Mesendoderm (in vitro differentiated cells): ENCODE measurements around the gene LTBP4.
"Not testable (repeated sequence)": the region's sequence is repeated elsewhere in the genome, so short reads cannot be mapped to it uniquely, and the experiment has no call there.

Source experiments
- DNase-seq: peaks from one replicate; pipeline ENCODE4 v3.0.0; 2013
- H2AK5ac ChIP-seq: 2 replicates; pipeline ENCODE4 v1.6.1; 2013; ENCODE audit warnings: low read length, inconsistent platforms
- H2BK120ac ChIP-seq: 2 replicates; pipeline ENCODE4 v1.6.1; 2013; ENCODE audit warnings: low read depth, mild to moderate bottlenecking, low read length, moderate library complexity, mixed read lengths
- H2BK15ac ChIP-seq: replicated peaks from 2 replicates; pipeline ENCODE4 v1.6.1; 2013; ENCODE audit warnings: low read depth, mild to moderate bottlenecking, moderate library complexity
- H2BK5ac ChIP-seq: 2 replicates; pipeline ENCODE4 v1.6.1; 2013; ENCODE audit warnings: low read length, inconsistent platforms
- H3K18ac ChIP-seq: 2 replicates; pipeline ENCODE4 v1.6.1; 2013; ENCODE audit warnings: mild to moderate bottlenecking, low read length, mixed read lengths
- H3K23ac ChIP-seq: one replicate; pipeline ENCODE4 v1.6.1; 2013; ENCODE audit warnings: low read length
- H3K27ac ChIP-seq: 2 replicates; pipeline ENCODE4 v1.5.1; 2013; ENCODE audit warnings: low read depth, mild to moderate bottlenecking, inconsistent platforms, low read length, moderate library complexity
- H3K27me3 ChIP-seq: 2 replicates; pipeline ENCODE4 v1.6.1; 2013; ENCODE audit warnings: low read length, control low read depth, mild to moderate bottlenecking, inconsistent platforms; ENCODE audit not compliant: insufficient read depth, poor library complexity
- H3K36me3 ChIP-seq: 2 replicates; pipeline ENCODE4 v1.6.1; 2013; ENCODE audit warnings: low read length, inconsistent platforms; ENCODE audit not compliant: control insufficient read depth, insufficient read depth
- H3K4ac ChIP-seq: one replicate; pipeline ENCODE4 v1.6.1; 2013; ENCODE audit warnings: low read depth, mild to moderate bottlenecking, low read length, moderate library complexity
- H3K4me1 ChIP-seq: 2 replicates; pipeline ENCODE4 v1.6.1; 2013; ENCODE audit warnings: low read depth, low read length, inconsistent platforms; ENCODE audit not compliant: control insufficient read depth
- H3K4me2 ChIP-seq: 2 replicates; pipeline ENCODE4 v1.6.1; 2013; ENCODE audit warnings: low read length
- H3K4me3 ChIP-seq: 2 replicates; pipeline ENCODE4 v1.5.1; 2013; ENCODE audit warnings: mild to moderate bottlenecking, low read length
- H3K56ac ChIP-seq: one replicate; pipeline ENCODE4 v1.6.1; 2013; ENCODE audit warnings: low read length
- H3K79me1 ChIP-seq: 2 replicates; pipeline ENCODE4 v1.6.1; 2013; ENCODE audit warnings: low read length, inconsistent platforms
- H3K79me2 ChIP-seq: 2 replicates; pipeline ENCODE4 v1.6.1; 2013; ENCODE audit warnings: mild to moderate bottlenecking, low read length; ENCODE audit not compliant: control insufficient read depth, insufficient read depth
- H3K9ac ChIP-seq: 2 replicates; pipeline ENCODE4 v1.6.1; 2013; ENCODE audit warnings: low read length, inconsistent platforms
- H4K5ac ChIP-seq: one replicate; pipeline ENCODE4 v1.6.1; 2013; ENCODE audit warnings: low read length
- H4K8ac ChIP-seq: one replicate; pipeline ENCODE4 v1.6.1; 2013; ENCODE audit warnings: low read depth, mild to moderate bottlenecking, control low read depth, low read length, moderate library complexity
- WGBS: extraction: QIAGEN DNeasy Blood & Tissue Kit; methylation state at CpG from one replicate; pipeline ENCODE4 v1.1.7; 2013; ENCODE audit warnings: low lambda C conversion rate, missing lambda C conversion rate; ENCODE audit not compliant: insufficient coverage; ENCODE audit errors: extremely low coverage; 5-methylcytosine and 5-hydroxymethylcytosine counted together

LTBP4 gene

DNA sequence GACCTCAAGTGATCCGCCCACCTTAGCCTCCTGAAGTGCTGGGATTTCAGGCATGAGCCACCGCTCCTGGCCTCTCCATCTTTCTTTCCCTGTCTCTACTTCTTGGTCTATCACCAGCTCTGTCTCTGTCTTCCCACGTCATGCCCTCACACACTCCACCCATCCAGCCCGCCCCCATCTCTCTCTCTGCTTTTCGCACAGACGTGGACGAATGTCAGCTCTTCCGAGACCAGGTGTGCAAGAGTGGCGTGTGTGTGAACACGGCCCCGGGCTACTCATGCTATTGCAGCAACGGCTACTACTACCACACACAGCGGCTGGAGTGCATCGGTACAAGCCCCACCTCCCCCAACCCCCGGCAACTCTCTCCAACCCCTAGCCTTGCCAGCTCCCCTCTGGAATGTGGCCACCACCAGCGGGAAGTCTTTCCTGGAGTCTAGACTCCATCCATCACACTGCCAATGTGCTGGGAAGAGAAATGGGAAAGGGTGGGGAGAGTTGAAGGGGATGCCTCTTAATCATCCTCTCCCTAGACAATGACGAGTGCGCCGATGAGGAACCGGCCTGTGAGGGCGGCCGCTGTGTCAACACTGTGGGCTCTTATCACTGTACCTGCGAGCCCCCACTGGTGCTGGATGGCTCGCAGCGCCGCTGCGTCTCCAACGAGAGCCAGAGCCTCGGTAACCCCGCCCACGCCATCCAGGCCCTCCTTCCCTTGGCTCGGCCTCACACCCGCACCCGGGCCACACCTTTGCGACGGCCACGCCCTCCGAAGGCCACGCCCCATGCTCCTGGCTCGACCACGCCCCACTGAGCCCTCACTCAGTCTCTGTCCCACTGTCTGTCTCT, 22.5 kb downstream of the LTBP4 start:
- no CpG with 5 or more reads among the region's 41 CpGs for WGBS
- Histone ChIP-seq H3K23ac (no peak overlapping the region), H2BK5ac (peak overlapping the region; percentile 28), H3K27ac (peak overlapping the region; percentile 30), H4K8ac (no peak overlapping the region), H4K5ac (no peak overlapping the region), H3K4me2 (peak overlapping the region; percentile 47), H3K79me1 (no peaks in the 10 kb centered on the region), H3K9ac (peak overlapping the region; percentile 46), H3K4me1 (peaks cover 6% of the 10 kb centered on the region), H3K27me3 (no peaks in the 10 kb centered on the region), H2BK15ac (no peak overlapping the region), H2AK5ac (no peak overlapping the region), H2BK120ac (no peak overlapping the region), H3K56ac (peak overlapping the region; percentile 79), H3K36me3 (peaks cover 2% of the 10 kb centered on the region), H3K4me3 (no peak overlapping the region), H3K18ac (no peak overlapping the region), H3K79me2 (no peaks in the 10 kb centered on the region), H3K4ac (no peak overlapping the region)
- peak; percentile 99 for DNase-seq

DNA sequence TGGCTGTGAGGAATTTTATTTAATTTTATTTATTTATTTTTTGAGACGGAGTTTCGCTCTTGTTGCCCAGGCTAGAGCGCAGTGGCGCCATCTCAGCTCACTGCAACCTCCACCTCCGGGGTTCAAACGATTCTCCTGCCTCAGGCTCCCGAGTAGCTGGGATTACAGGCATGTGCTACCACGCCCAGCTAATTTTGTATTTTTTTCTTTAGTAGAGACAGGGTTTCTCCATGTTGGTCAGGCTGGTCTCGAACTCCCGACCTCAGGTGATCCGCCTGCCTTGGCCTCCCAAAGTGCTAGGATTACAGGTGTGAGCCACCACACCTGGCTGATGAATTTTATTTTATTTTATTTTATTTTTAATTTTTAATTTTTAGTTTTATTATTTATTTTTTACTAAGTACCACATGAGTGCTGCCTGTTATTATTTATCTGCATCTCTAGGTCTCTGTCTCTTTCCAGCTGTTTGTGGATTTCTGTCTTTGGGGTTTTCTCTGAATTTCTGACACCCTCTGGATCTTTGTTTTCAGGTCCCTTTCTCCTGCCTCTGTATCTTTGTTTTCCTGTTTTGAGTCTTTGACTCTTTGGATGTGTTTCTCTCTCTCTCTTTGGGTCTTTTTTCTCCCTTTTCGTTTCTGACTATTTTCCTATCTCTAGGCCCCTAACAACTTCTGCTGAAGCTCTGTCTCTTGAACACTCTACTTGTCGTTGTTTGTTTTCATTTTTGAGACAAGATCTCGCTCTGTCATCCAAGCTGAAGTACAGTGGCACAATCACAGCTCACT, 23.4 kb downstream of the LTBP4 start:
- not testable (repeated sequence) for H2BK5ac ChIP-seq, H3K18ac ChIP-seq, H3K9ac ChIP-seq, H2BK15ac ChIP-seq, H3K27ac ChIP-seq, H3K79me2 ChIP-seq, H3K23ac ChIP-seq, H3K4me3 ChIP-seq, H4K8ac ChIP-seq, DNase-seq, H3K56ac ChIP-seq, H2AK5ac ChIP-seq, H3K79me1 ChIP-seq, H3K4me1 ChIP-seq, H3K36me3 ChIP-seq, H3K4me2 ChIP-seq, H3K4ac ChIP-seq, H3K27me3 ChIP-seq, H4K5ac ChIP-seq, H2BK120ac ChIP-seq
- no CpG with 5 or more reads among the region's 14 CpGs for WGBS

DNA sequence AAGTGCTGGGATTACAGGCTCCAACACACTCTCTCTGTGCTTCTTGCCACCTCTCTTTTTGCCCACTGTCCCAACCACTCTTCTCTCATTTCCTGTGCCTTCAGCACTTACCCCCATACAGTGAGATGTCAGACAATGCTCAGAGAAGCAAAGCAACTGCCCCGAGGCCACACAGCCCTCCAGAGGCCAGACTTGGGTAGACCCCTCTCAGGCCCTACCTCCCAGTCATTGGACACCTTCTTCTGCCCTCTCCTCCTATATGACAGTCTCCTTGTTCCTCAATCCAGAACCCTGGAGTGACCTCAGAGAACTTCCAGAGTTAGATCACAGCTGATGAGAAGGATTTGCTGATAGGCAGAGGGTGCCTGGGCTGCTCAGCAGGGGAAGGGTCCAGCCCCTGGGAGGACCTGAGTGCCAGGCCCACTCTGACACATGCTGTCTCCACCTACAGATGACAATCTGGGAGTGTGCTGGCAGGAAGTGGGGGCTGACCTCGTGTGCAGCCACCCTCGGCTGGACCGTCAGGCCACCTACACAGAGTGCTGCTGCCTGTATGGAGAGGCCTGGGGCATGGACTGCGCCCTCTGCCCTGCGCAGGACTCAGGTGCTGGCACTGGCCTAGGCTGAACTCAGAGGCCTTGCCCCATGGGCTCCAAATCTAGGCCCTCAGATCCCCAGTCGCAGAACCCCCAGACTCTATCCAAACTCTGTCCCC, 24.4 kb downstream of the LTBP4 start:
- Histone ChIP-seq H3K79me1 (no peaks in the 10 kb centered on the region), H3K56ac (no peak overlapping the region), H2AK5ac (no peak overlapping the region), H2BK15ac (no peak overlapping the region), H3K4ac (no peak overlapping the region), H3K27ac (no peak overlapping the region), H3K4me3 (no peak overlapping the region), H2BK5ac (no peak overlapping the region), H4K5ac (no peak overlapping the region), H3K23ac (no peak overlapping the region), H3K36me3 (no peaks in the 10 kb centered on the region), H3K18ac (no peak overlapping the region), H4K8ac (no peak overlapping the region), H3K4me1 (peaks cover 6% of the 10 kb centered on the region), H3K4me2 (no peak overlapping the region), H3K9ac (no peak overlapping the region), H2BK120ac (no peak overlapping the region), H3K27me3 (no peaks in the 10 kb centered on the region), H3K79me2 (no peaks in the 10 kb centered on the region)
- no CpG with 5 or more reads among the region's 7 CpGs for WGBS
- peak; percentile 53 for DNase-seq

DNA sequence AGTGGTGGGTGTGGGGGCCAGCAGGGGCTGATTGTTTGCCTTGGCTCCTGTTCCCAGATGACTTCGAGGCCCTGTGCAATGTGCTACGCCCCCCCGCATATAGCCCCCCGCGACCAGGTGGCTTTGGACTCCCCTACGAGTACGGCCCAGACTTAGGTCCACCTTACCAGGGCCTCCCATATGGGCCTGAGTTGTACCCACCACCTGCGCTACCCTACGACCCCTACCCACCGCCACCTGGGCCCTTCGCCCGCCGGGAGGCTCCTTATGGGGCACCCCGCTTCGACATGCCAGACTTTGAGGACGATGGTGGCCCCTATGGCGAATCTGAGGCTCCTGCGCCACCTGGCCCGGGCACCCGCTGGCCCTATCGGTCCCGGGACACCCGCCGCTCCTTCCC, 25.7 kb downstream of the LTBP4 start:
- Histone ChIP-seq H2BK120ac (no peak overlapping the region), H2BK5ac (no peak overlapping the region), H3K4me2 (no peak overlapping the region), H2AK5ac (no peak overlapping the region), H3K4me1 (peaks cover 9% of the 10 kb centered on the region), H3K18ac (no peak overlapping the region), H3K36me3 (no peaks in the 10 kb centered on the region), H3K4me3 (no peak overlapping the region), H3K9ac (no peak overlapping the region), H2BK15ac (no peak overlapping the region), H3K23ac (no peak overlapping the region), H3K27me3 (no peaks in the 10 kb centered on the region), H3K56ac (no peak overlapping the region), H3K27ac (no peak overlapping the region), H4K8ac (no peak overlapping the region), H4K5ac (no peak overlapping the region), H3K79me2 (no peaks in the 10 kb centered on the region), H3K79me1 (no peaks in the 10 kb centered on the region), H3K4ac (no peak overlapping the region)
- DNase-seq, result no peak
- WGBS, result no CpG with 5 or more reads among the region's 24 CpGs

DNA sequence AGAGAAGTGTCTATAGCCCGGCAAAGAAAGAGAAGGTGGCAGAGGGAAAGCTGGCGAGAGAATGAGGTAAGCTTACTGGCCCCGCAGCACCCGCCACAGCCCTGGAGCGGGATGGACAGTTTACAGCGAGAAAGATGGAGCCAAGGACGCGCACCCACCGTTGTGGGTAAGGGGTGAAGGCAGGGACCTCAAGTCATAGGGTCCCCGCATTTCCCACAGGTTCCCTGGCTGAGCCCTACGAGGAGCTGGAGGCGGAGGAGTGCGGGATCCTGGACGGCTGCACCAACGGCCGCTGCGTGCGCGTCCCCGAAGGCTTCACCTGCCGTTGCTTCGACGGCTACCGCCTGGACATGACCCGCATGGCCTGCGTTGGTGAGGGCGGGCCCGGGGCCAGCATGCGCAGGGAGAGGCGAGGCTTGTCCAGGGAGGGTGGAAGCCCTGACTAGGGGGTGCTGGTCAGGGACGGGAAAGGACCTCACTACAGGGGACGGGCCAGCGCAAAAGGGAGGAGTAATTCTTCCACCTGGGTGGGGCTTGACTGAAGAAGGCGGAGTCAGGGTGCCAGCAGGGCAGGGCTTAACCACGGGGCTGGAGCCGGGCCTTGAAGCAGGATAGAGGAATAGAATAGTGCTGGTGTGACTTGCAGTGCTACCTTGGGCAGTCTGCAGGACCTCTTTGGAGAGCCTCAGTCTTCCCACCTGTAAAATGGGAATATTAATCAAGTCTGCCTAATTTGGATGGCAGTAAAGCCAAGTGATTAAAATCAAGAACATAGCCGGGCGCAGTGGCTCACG, 26.5 kb downstream of the LTBP4 start:
- H3K27ac ChIP-seq, result no peak overlapping the region
- DNase-seq, result no peak
- no peaks in the 10 kb centered on the region for H3K36me3 ChIP-seq
- H2AK5ac ChIP-seq, result no peak overlapping the region
- no peak overlapping the region for H2BK15ac ChIP-seq
- H3K79me1 ChIP-seq, result no peaks in the 10 kb centered on the region
- H3K4me1 ChIP-seq, result peaks cover 9% of the 10 kb centered on the region
- H3K4me3 ChIP-seq, result no peak overlapping the region
- no peak overlapping the region for H3K4ac ChIP-seq
- H3K56ac ChIP-seq, result no peak overlapping the region
- no peaks in the 10 kb centered on the region for H3K27me3 ChIP-seq
- H3K9ac ChIP-seq, result no peak overlapping the region
- no peak overlapping the region for H3K4me2 ChIP-seq
- no peak overlapping the region for H2BK5ac ChIP-seq
- H4K5ac ChIP-seq, result no peak overlapping the region
- no peaks in the 10 kb centered on the region for H3K79me2 ChIP-seq
- no peak overlapping the region for H3K18ac ChIP-seq
- no CpG with 5 or more reads among the region's 39 CpGs for WGBS
- no peak overlapping the region for H2BK120ac ChIP-seq
- H3K23ac ChIP-seq, result no peak overlapping the region
- H4K8ac ChIP-seq, result no peak overlapping the region
